Effector memory CD8-positive, alpha-beta T cell (primary cell): Measurements from ENCODE around the gene IL18BP.
A peak's percentile ranks its signal among the peaks of the same experiment; 100 is the strongest.

Experiments used
- ATAC-seq: fragments of 150-1000 bp; cut with Tn5 transposase; replicated peaks from 2 replicates; pipeline ENCODE4 v1.10.0; 2021; ENCODE audit warnings: mild to moderate bottlenecking, moderate library complexity
- DNase-seq, 3 experiments: peaks; one replicate each; pipeline ENCODE4 v3.0.0; 2021
- H3K27ac Mint-ChIP-seq, 2 donors: one replicate each; pipeline ENCODE4 v1.8.0; 2022; ENCODE audit warnings: mild to moderate bottlenecking in 2 of 2, mixed read lengths in 2 of 2, moderate library complexity in 2 of 2
- H3K27me3 Mint-ChIP-seq, 2 donors: one replicate each; pipeline ENCODE4 v1.8.0; 2022; ENCODE audit warnings: mixed read lengths in 2 of 2
- H3K36me3 Mint-ChIP-seq: one replicate; pipeline ENCODE4 v1.8.0; 2022; ENCODE audit warnings: mild to moderate bottlenecking, moderate library complexity, mixed read lengths; ENCODE audit not compliant: insufficient read depth
- H3K4me1 Mint-ChIP-seq, 2 donors: one replicate each; pipeline ENCODE4 v1.8.0; 2022; ENCODE audit warnings: low read depth in 2 of 2, mixed read lengths in 2 of 2
- H3K4me3 Mint-ChIP-seq, 2 donors: one replicate each; pipeline ENCODE4 v1.8.0; 2022; ENCODE audit warnings: mild to moderate bottlenecking in 2 of 2, mixed read lengths in 2 of 2, moderate library complexity in 2 of 2
- H3K9me3 Mint-ChIP-seq, 2 donors: one replicate each; pipeline ENCODE4 v1.8.0; 2022; ENCODE audit warnings: mixed read lengths in 2 of 2
- total RNA-seq, 9 experiments: gene quantifications; one replicate each; lab custom pipeline; 2026; lab: John Stamatoyannopoulos, UW

Gene IL18BP
- 13.5 to 36.1 (median 16.5) reads per million in 9 experiments for total RNA-seq

DNA sequence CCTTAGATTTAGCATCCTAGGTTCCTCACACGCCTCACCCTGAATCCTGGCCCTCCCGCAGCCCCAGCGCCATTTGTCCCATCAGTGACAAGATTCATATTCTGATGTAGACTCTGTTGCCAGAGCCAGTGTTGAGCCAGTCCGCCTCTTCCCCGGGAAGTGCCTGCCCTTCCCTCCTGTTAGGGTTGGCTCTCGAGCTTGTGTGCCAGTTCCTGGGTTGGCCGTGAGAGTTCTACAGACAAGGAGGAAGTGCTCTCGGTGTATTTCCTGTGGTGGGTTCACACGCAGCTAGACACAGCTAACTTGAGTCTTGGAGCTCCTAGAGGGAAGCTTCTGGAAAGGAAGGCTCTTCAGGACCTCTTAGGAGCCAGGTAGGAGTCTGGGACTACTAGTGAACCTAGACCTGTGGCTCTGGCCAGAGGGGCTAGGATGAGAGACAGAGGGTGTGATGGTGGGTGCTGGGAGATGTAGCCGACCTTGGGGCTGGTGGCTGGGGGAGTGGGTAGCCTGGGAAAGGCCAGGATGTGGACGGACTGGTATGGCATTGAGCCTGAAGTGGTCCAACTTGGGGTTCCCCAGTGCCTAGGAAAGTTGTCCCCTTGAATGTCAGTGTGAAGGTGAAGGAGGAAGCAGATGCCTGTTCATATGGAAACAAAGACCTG lies at the start of gene IL18BP:
IL18BP (plus strand) TSS at position 261 of the 662 bp plus-strand sequence. CDS start 1,076 bp downstream, outside the sequence.
- no peaks in the 10 kb centered on the region for H3K27me3 Mint-ChIP-seq
- DNase-seq (peak; percentile 16 to 36 (median 22)), ATAC-seq (peak; percentile 89)
- peaks cover 29 to 32% of the 10 kb centered on the region in 2 donors for H3K4me1 Mint-ChIP-seq
- H3K27ac Mint-ChIP-seq: peak within 1 kb of the TSS; percentile 95 to 99
- H3K4me3 Mint-ChIP-seq: peak within 1 kb of the TSS; percentile 90 to 98
- peaks cover 24% of the 10 kb centered on the region for H3K36me3 Mint-ChIP-seq
- H3K9me3 Mint-ChIP-seq: no peaks in the 10 kb centered on the region

DNA sequence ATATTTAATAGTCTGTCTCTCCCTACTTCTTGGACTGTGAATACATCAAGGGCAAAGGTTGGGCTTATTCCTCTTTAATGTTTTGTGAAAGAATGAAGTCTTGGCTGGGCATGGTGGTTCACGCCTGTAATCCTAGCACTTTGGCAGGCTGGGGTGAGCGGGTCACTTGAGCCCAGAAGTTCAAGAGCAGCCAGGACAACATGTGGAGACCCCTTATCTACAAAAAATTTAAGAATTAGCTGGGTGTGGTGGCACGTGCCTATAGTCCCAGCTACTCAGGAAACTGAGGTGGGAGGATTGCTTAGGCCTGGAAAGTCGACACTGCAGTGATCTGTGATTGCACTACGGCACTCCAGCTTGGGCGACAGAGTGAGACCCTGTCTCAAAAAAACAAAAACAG lies 49.7 kb upstream of the IL18BP start:
- no peak overlapping the region for H3K27ac Mint-ChIP-seq
- H3K9me3 Mint-ChIP-seq: no peaks in the 10 kb centered on the region
- no peak overlapping the region for H3K4me3 Mint-ChIP-seq
- peaks cover 5 to 34% of the 10 kb centered on the region in 2 donors for H3K4me1 Mint-ChIP-seq
- DNase-seq (no peak), ATAC-seq (no peak)
- H3K36me3 Mint-ChIP-seq: peaks cover 10% of the 10 kb centered on the region
- no peaks in the 10 kb centered on the region for H3K27me3 Mint-ChIP-seq

DNA sequence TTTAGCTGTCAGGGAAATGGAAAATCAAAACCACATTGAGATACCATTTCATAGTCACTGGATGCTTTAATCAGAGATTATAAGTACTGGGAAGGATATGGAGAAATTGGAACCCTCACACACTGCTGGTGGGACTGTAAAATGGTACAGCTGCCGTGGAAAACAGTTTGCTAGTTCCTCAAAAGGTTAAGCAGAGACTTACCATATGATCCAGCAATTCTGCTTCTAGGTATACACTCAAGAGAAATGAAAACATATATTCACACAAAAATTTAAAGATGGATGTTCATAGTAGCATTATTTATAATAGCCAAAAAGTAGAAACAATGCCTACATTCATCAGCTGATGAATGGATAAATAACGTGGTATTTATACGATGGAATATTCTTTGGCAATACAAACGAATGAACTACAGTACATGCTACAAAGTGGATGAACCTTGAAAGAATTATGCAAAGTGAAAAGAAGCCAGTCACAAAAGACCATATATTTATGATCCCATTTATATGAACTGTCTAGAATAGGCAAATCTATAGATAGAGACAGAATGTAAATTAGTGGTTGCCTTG lies 46.9 kb upstream of the IL18BP start:
- H3K36me3 Mint-ChIP-seq: peaks cover 6% of the 10 kb centered on the region
- no peak overlapping the region for H3K4me3 Mint-ChIP-seq
- H3K27me3 Mint-ChIP-seq: no peaks in the 10 kb centered on the region
- peaks cover 14 to 43% of the 10 kb centered on the region in 2 donors for H3K4me1 Mint-ChIP-seq
- no peaks in the 10 kb centered on the region for H3K9me3 Mint-ChIP-seq
- H3K27ac Mint-ChIP-seq: no peak overlapping the region
- DNase-seq (no peak), ATAC-seq (no peak)

DNA sequence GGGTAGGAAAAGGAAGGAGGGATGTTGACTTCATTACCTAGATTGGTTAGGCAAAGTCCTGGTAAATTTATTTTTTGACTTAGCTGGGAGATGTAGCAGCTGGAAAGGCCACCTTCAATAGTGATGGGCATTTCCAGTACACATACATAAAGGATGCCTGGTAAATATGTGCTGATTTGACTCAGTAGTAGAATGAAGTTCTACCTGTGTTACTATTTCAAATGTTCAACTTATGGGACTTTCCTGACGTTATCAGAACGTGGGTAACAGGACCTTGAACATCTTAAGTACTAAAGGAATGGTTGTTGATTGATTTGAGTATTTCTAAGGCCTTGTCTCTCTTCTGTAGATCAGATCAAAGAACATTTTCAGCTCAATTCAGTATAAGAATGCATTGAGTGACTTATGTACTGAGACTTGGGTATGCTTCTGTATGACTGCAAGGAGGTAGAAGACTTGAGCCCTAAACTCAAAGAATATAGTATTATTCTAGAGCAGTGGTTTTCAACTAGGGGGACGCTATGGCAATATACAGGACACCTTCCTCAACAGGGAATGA lies 42.7 kb upstream of the IL18BP start:
- DNase-seq (no peak), ATAC-seq (no peak)
- H3K4me3 Mint-ChIP-seq: no peak overlapping the region
- H3K36me3 Mint-ChIP-seq: peaks cover 12% of the 10 kb centered on the region
- H3K4me1 Mint-ChIP-seq: peaks cover 19 to 55% of the 10 kb centered on the region in 2 donors
- peak overlapping the region; percentile 11 to 68 for H3K27ac Mint-ChIP-seq
- H3K27me3 Mint-ChIP-seq: no peaks in the 10 kb centered on the region
- H3K9me3 Mint-ChIP-seq: no peaks in the 10 kb centered on the region

DNA sequence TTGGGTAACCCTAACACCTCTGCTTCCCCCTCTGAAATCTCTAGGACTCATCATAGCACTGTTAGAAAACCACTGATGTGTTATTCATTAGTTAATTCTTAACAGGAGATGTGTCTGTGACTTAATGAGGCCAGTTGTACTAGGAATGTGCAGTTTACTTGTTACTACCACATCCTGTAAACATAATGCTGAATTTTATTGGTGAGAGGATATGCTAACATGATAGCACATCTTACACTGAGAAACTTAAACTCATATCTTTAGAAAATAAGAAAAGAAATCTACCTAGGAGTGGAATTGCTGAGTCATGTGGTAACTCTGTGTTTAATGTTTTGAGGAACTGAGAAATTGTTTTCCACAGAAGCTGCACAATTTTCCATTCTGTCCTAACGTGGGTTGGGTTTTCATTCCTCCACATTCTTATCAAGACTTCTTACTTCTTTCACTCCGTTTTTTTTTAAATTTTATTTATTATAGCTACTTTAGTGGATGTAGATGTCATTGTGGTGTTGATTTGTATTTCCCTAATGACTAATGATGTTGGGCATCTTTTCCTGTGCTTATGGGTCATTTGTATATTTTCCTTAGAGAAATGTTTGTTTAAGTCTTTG lies 36.2 kb upstream of the IL18BP start:
- DNase-seq (no peak), ATAC-seq (peak; percentile 37)
- Mint-ChIP-seq H3K27ac (peak overlapping the region; percentile 17 to 19), H3K9me3 (no peaks in the 10 kb centered on the region), H3K36me3 (peaks cover 20% of the 10 kb centered on the region), H3K4me3 (no peak overlapping the region), H3K27me3 (no peaks in the 10 kb centered on the region), H3K4me1 (peaks cover 3 to 15% of the 10 kb centered on the region in 2 donors)

DNA sequence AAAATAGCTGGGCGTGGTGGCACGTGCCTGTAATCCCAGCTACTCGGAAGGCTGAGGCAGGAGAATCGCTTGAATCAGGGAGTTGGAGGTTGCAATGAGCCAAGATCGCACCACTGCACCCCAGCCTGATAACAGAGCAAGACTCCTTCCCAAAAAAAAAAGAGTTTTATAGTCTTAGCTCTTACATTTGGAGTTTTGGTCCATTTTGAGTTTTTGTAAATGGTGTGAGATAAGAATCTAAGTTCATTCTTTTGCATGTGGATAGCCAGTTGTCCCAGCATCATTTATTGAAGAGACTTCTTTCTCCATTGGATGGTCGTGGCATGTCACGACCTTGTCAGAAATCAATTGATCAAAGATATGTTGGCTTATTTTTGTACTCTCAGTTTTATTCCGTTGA lies 35.2 kb upstream of the IL18BP start:
- H3K27ac Mint-ChIP-seq: no peak overlapping the region
- H3K4me1 Mint-ChIP-seq: peaks cover 2 to 14% of the 10 kb centered on the region in 2 donors
- H3K36me3 Mint-ChIP-seq: peaks cover 24% of the 10 kb centered on the region

DNA sequence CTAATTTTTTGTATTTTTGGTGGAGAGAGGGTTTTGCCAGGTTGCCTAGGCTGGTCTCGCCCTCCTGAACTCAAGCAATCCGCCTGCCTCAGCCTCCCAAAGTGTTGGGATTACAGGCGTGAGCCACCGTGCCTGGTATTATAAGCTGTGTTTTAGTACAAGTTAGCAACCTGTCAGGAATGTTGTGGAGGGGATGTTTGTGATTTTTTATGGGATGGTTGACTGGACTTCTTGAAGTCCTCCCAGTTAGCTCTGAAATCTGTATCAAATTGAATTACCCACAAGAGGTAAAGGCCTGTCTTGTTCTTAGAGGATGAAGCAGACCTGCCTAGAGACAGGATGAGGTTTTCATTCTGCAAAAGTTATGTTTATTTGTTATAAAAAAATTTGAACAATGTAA lies 34.1 kb upstream of the IL18BP start:
- DNase-seq (no peak), ATAC-seq (no peak)
- Mint-ChIP-seq H3K36me3 (peaks cover 19% of the 10 kb centered on the region), H3K4me3 (no peak overlapping the region), H3K27ac (no peak overlapping the region), H3K4me1 (peaks cover 2 to 14% of the 10 kb centered on the region in 2 donors), H3K27me3 (no peaks in the 10 kb centered on the region), H3K9me3 (no peaks in the 10 kb centered on the region)

More for the DNA sequence above, 35.2 kb upstream of the IL18BP start:
- H3K9me3 Mint-ChIP-seq: no peaks in the 10 kb centered on the region
- DNase-seq (no peak), ATAC-seq (no peak)
- H3K27me3 Mint-ChIP-seq: no peaks in the 10 kb centered on the region
- no peak overlapping the region for H3K4me3 Mint-ChIP-seq

DNA sequence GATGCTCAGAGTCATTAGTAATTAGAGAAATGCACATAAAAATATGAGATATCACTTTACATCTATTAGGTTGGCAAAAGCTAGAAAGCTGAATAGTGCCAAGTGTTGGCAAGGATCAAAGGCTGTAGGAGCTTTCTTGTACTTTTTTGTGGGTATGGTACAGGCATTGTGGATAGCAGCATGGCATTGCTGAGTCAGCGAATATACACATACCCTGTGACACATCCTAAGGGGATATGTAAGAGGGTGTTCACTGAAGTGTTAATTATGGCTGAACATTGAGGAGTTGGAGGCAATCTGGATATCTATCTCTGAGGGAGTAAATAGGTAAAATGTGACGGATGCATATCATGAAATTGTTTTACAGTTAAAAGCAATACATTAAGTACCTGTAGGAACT lies 27.0 kb upstream of the IL18BP start:
- Mint-ChIP-seq H3K27me3 (no peaks in the 10 kb centered on the region), H3K9me3 (no peaks in the 10 kb centered on the region), H3K4me1 (no peaks in the 10 kb centered on the region), H3K4me3 (no peak overlapping the region), H3K36me3 (peaks cover 20% of the 10 kb centered on the region), H3K27ac (peak overlapping the region in 1 of 2 donors; percentile 47)
- ATAC-seq (no peak), DNase-seq (no peak)

DNA sequence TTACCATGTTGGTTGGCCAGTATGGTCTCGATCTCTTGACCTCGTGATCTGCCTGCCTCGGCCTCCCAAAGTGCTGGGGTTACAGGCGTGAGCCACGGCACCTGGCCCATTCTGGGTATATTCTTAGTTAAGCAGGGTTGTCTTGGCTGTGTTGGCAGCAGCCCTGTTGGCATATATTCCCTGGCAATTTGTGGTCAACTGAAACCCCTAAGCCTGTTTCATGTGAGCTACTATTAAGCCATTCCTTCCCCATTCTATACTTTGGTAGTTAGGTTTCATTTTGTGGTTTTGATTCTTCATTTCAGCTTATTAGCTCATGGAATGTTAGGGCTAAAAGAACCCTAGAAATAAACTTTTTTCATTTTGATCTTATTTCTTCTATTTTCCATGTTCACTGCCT lies 22.2 kb upstream of the IL18BP start:
- Mint-ChIP-seq H3K27me3 (no peaks in the 10 kb centered on the region), H3K4me1 (peaks cover 0 to 3% of the 10 kb centered on the region in 2 donors), H3K36me3 (peaks cover 9% of the 10 kb centered on the region), H3K9me3 (no peaks in the 10 kb centered on the region), H3K4me3 (no peak overlapping the region), H3K27ac (no peak overlapping the region)
- no peak for DNase-seq
- no peak for ATAC-seq

DNA sequence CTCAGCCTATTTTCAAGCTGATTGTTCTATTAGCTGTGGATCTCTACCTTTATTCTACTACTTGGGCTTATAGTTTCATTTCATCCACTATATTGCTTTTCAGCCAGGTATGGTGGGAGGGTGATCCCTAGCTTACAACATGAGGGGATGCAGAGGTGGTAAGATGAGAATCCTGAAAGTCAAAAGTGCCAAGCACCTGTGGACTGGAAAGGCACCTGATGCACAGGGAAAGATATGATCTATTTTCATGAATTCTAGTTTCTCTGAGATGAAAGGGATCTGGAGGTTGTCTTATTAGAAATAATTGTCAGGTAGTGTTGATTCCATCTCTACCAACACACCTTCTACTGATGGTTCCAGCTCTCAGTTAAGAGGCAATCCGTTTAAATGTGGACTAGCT lies 21.6 kb upstream of the IL18BP start:
- Mint-ChIP-seq H3K36me3 (peaks cover 11% of the 10 kb centered on the region), H3K27me3 (no peaks in the 10 kb centered on the region), H3K4me1 (peaks cover 0 to 3% of the 10 kb centered on the region in 2 donors), H3K4me3 (no peak overlapping the region), H3K27ac (no peak overlapping the region), H3K9me3 (no peaks in the 10 kb centered on the region)
- no peak for ATAC-seq
- no peak for DNase-seq

DNA sequence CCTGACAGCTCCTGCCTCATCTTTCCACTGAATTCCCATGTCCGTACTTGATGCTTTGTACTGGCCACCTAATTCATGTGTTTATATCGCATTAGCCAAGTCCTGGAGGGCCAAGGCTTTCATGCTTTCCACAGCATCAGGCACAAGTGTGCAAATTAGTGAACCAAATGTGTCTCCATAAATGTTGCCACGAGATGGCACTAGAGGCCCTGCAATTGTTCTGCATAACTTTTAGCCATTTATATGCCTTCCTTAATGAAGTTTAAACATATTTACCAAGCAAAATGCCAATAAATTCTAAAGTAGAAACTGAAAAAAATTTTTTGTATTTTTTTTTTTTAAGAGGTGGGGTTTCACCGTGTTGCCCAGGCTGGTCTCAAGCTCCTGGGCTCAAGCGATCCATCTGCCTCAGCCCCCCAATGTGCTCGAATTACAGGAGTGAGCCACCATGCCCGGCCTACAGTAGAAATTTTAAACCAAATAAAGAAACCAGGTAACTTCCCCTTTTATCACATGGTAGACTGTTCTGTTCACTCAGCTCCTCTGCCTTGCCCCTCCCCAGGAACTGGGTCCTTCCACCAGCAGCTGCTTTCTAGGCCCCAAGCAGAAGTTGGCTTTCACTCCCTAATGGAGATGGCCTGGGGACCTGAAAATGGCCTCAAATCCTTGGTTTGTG lies 20.8 kb upstream of the IL18BP start:
- H3K4me3 Mint-ChIP-seq: no peak overlapping the region
- peaks cover 0 to 3% of the 10 kb centered on the region in 2 donors for H3K4me1 Mint-ChIP-seq
- DNase-seq: peak; percentile 46 to 69 (median 47)
- peak; percentile 55 for ATAC-seq
- peaks cover 12% of the 10 kb centered on the region for H3K36me3 Mint-ChIP-seq
- H3K9me3 Mint-ChIP-seq: no peaks in the 10 kb centered on the region
- no peaks in the 10 kb centered on the region for H3K27me3 Mint-ChIP-seq
- no peak overlapping the region for H3K27ac Mint-ChIP-seq

DNA sequence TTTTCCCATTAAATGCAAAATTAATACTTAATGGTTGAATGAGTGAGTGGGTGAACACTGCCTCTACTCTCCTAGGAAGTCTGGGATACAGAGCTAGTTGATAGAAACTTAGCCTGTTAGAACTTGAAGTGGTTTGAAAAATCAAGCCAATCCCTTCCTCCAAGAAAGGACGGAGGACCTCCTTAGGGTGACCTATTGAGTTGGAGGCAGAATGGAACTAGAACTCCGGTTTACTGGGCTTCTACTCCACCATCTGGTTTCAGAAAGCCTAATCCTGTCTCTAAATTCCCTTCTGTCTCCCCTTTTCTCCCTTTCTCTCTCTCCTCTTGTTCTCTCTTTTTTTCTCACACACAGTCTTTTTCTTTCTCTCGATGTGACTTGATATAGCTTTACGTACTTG lies 19.6 kb upstream of the IL18BP start:
- ATAC-seq: no peak
- Mint-ChIP-seq H3K27ac (no peak overlapping the region), H3K9me3 (no peaks in the 10 kb centered on the region), H3K4me1 (peaks cover 0 to 3% of the 10 kb centered on the region in 2 donors), H3K36me3 (peaks cover 12% of the 10 kb centered on the region), H3K27me3 (no peaks in the 10 kb centered on the region), H3K4me3 (no peak overlapping the region)
- no peak for DNase-seq

DNA sequence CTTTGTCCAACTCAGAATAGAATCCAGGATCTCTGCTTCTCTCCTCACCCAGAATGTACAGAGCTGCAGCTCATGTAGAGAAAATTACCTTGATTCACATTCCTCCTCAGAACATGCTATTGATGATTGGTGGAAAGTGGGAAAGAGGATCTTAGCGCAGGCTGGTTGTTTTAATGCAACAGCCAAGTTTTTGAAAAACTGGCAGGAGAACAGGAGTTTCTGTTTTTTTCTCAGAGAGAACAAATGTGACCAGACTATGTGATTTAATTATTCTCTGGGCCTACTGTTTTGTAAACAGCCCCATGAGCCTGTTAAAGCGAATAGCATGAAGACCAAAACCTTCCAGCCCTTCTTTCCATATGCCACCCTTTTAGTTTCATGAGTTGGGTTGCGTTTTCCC lies 19.1 kb upstream of the IL18BP start:
- Mint-ChIP-seq H3K27ac (no peak overlapping the region), H3K4me1 (peaks cover 0 to 3% of the 10 kb centered on the region in 2 donors), H3K4me3 (no peak overlapping the region), H3K9me3 (no peaks in the 10 kb centered on the region), H3K36me3 (peaks cover 12% of the 10 kb centered on the region), H3K27me3 (no peaks in the 10 kb centered on the region)
- no peak for ATAC-seq
- no peak for DNase-seq
